ENCODE results near the gene GGA1. TPM values are rescaled to one million over a fixed set of nuclear protein-coding genes. Genes with fewer than 3 reads are reported as not detected.
A peak's percentile ranks its signal among the peaks of the same experiment; 100 is the strongest.
"Not testable (repeated sequence)": the region's sequence is repeated elsewhere in the genome, so short reads cannot be mapped to it uniquely, and the experiment has no call there.

The GGA1 gene
- total RNA-seq, 2 experiments from 2014 or later: 59.7 to 62.8 TPM

DNA sequence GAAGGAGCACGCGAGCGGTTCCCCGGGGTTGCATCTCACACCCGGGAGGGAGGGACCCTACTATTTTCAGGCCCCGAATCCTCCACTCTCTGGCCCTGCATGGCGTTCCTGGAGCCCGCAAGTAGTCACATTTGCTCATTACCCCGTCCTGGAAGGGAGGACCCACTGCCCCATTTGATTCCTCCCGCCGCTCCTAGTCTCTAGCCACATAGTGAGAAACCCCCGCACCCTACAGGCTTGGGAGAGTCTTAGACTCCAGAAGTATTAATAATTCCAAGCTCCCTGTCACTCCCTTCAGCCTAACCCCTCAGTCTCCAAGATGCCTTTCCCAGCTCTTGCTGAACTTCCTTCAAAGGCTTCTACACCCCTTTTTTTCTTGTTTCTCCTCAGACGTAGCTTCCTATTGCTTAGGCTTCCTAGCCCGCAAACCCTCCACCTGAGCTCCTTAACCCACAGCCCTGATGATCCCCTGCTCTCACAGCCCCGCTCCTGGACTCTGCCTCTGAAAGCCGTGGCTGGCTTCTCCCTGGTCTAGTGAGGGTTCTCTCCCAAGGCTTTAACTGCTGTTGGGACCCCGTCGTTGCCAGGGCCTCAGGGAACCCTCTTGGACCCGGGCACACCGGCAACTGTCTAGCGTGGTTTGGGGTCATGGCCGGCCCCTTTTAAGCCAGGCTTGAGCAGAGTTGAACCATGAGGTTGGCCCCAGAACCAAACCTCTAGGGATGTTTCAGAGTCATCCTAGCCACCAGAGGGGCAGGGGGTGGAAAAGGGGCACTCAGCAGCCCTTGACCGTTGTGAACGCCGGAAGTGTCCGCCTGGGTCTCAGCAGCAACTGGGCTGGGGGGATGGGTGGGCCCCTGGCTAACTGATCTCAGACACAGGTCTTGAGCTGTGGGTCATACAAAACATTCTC is 862 bp downstream of the GGA1 start:
- Mint-ChIP-seq H3K4me3 (peak overlapping the region; percentile 91), H3K27ac (peak overlapping the region; percentile 85), H3K4me1 (ENCODE audit: low read depth) (peaks cover 43% of the 10 kb centered on the region), H3K9me3 (no peaks in the 10 kb centered on the region), H3K27me3 (no peaks in the 10 kb centered on the region), H3K36me3 (ENCODE audit: low read depth) (peaks cover 6% of the 10 kb centered on the region)
- TF ChIP-seq, protein P1, sequence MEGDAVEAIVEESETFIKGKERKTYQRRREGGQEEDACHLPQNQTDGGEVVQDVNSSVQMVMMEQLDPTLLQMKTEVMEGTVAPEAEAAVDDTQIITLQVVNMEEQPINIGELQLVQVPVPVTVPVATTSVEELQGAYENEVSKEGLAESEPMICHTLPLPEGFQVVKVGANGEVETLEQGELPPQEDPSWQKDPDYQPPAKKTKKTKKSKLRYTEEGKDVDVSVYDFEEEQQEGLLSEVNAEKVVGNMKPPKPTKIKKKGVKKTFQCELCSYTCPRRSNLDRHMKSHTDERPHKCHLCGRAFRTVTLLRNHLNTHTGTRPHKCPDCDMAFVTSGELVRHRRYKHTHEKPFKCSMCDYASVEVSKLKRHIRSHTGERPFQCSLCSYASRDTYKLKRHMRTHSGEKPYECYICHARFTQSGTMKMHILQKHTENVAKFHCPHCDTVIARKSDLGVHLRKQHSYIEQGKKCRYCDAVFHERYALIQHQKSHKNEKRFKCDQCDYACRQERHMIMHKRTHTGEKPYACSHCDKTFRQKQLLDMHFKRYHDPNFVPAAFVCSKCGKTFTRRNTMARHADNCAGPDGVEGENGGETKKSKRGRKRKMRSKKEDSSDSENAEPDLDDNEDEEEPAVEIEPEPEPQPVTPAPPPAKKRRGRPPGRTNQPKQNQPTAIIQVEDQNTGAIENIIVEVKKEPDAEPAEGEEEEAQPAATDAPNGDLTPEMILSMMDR (IDR thresholded peaks at IDR 0.05): no peak
- no peak for DNase-seq
- POLR2A ChIA-PET: interaction anchor here (0.7 to 3.8 kb wide), 16 partner anchors 10 to 305 kb away, joined by 3 to 30 read pairs (median 6); partner anchors contain the start of genes GCAT, LGALS1, NOL12 and PDXP
- no peak for ATAC-seq
- intact Hi-C loops (cut with micrococcal nuclease): no loop called here
- CTCF ChIA-PET: interaction anchor here (0.6 to 41.4 kb wide), 4 partner anchors 14 to 94 kb away, joined by 3 to 1770 read pairs (median 80); partner anchors contain the start of genes LGALS1, NOL12, PDXP and SH3BP1

DNA sequence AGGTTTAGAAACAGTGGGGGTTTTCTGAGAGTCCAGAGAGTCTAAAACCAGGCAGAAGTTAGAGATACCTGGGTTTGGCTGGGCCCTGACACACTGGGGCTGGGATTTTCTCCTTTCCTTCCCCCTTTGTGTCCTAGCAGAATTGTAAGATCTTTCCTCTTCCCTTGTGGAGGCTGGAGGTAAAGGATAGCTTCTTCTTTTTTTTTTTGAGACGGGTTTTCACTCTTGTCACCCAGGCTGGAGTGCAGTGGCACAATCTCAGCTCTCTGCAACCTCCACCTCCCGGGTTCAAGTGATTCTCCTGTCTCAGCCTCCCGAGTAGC is 1.5 kb downstream of the GGA1 start:
- Mint-ChIP-seq H3K4me3 (peak overlapping the region; percentile 91), H3K4me1 (ENCODE audit: low read depth) (peaks cover 38% of the 10 kb centered on the region), H3K27ac (peak overlapping the region; percentile 85)
- ATAC-seq; H3K36me3 Mint-ChIP-seq (ENCODE audit: low read depth); H3K9me3 Mint-ChIP-seq; DNase-seq; H3K27me3 Mint-ChIP-seq; intact Hi-C loops (cut with micrococcal nuclease): not testable (repeated sequence)
- POLR2A ChIA-PET: interaction anchor here (0.8 to 3.8 kb wide), 10 partner anchors 9 to 89 kb away, joined by 3 to 30 read pairs (median 9); partner anchors contain the start of genes LGALS1 and NOL12
- CTCF ChIA-PET: interaction anchor here (6.1 to 41.4 kb wide), 2 partner anchors 15 to 46 kb away, joined by 119 to 1770 read pairs; partner anchors contain the start of genes LGALS1, NOL12, PDXP and SH3BP1

DNA sequence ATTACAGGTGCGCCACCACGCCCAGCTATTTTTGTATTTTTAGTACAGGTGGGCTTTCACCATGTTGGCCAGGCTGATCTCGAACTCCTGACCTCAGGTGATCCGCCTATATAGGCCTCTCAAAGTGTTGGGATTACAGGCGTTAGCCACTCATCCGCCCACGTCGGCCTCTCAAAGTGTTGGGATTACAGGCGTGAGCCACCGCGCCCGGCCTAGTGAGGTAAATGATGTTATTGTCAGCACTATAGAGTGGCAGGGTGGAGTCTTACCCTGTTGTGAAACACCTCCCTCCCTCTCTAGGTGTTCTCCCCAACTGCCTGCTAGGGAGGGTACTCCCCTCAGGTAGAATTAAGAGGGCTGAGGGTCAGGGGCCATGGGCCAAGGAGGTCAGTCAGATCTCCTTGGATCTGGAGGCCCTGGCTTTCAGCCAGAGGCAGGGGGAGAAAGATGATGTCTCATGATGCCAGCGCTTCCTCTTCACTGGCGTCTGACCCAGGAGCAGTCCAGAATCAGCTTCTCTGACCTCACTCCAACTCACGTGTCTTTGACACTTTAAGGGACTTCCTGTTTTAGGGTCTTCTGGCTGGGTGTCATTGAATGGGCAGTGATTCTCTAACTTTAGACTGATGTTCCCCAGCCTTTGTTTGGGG is 2.0 kb downstream of the GGA1 start:
- CTCF ChIA-PET: interaction anchor here (6.1 to 41.4 kb wide), 2 partner anchors 15 to 46 kb away, joined by 119 to 1770 read pairs; partner anchors contain the start of genes LGALS1, NOL12, PDXP and SH3BP1
- H3K27ac Mint-ChIP-seq: peak overlapping the region; percentile 53
- H3K9me3 Mint-ChIP-seq: no peaks in the 10 kb centered on the region
- peaks cover 7% of the 10 kb centered on the region for H3K36me3 Mint-ChIP-seq (ENCODE audit: low read depth)
- intact Hi-C loops (cut with micrococcal nuclease): no loop called here
- no peaks in the 10 kb centered on the region for H3K27me3 Mint-ChIP-seq
- ATAC-seq: no peak
- peaks cover 33% of the 10 kb centered on the region for H3K4me1 Mint-ChIP-seq (ENCODE audit: low read depth)
- H3K4me3 Mint-ChIP-seq: peak overlapping the region; percentile 91
- no peak for DNase-seq
- TF ChIP-seq, protein P1 (IDR thresholded peaks at IDR 0.05): no peak
- POLR2A ChIA-PET: interaction anchor here (0.8 to 3.6 kb wide), 8 partner anchors 9 to 88 kb away, joined by 3 to 30 read pairs (median 7); partner anchors contain the start of genes LGALS1 and NOL12

DNA sequence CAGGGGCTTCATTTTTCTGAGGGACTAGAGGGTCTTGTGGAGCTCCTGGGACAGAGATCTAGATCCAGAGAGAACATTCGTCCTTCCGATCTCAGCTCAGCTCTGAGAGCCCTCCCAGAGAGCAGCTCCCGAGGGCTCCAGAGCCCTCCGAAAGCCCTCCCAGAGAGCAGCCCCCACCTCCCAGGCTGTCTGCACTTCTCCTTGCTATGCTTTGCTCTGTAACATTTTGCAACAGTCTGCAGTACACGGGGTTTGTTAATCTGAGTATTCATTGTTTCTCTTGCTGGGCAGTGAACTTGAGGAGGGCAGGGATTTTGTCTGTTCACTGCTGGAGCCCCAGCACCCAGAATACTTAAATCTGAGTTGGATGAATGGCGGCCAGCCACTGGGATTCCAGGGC is 2.6 kb downstream of the GGA1 start:
- peak overlapping the region; percentile 53 for H3K27ac Mint-ChIP-seq

More for the DNA sequence above, 2.6 kb downstream of the GGA1 start:
- ChIA-PET POLR2A (interaction anchor here (3.6 kb wide), 1 partner anchor 8 kb away, joined by 28 read pairs; no protein-coding TSS in a partner anchor), CTCF (interaction anchor here (1.2 to 41.4 kb wide), 3 partner anchors 16 to 45 kb away, joined by 3 to 1770 read pairs (median 119); partner anchors contain the start of genes LGALS1, NOL12, PDXP and SH3BP1)
- ATAC-seq (no peak), DNase-seq (no peak)
- TF ChIP-seq, protein P1 (IDR thresholded peaks at IDR 0.05): no peak
- intact Hi-C loops (cut with micrococcal nuclease): no loop called here
- no peaks in the 10 kb centered on the region for H3K27me3 Mint-ChIP-seq
- peaks cover 29% of the 10 kb centered on the region for H3K4me1 Mint-ChIP-seq (ENCODE audit: low read depth)
- H3K36me3 Mint-ChIP-seq (ENCODE audit: low read depth): peaks cover 7% of the 10 kb centered on the region
- H3K4me3 Mint-ChIP-seq: no peak overlapping the region
- no peaks in the 10 kb centered on the region for H3K9me3 Mint-ChIP-seq
